HG03378 (cell line): ENCODE data around the gene FOXO3.

Source experiments
- ATAC-seq: cut with Tn5 transposase; IDR thresholded peaks from one replicate; pipeline ENCODE4 v1.9.1; 2021; ENCODE audit warnings: mild to moderate bottlenecking, moderate library complexity; ENCODE audit not compliant: unreplicated experiment

The FOXO3 gene

GRCh38 chr6:108594151-108594550 is 33.4 kb downstream of the FOXO3 start:
- no peak for ATAC-seq

- no peak for ATAC-seq
Observed at GRCh38 chr6:108594640-108595039, 33.9 kb downstream of the FOXO3 start.

DNA sequence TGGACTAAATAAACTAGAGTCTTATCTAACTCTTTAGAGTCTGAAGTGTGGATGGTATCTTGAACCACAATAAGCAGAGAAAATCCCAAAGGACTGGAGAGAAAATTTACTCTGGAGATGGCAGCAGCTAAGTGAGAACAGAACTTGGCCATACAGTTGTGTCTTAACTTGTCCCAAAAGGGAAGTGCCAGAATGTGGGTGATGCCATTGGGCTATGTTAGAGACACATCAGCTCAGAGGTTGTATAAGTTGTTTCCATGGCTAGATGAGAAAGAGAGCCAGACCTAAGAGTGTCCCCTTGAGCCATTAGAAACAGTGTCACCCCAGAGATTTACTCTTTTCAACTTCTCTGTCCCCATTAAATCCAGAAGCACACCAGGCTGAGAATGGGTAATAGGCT is 36.2 kb downstream of the FOXO3 start:
- no peak for ATAC-seq

DNA sequence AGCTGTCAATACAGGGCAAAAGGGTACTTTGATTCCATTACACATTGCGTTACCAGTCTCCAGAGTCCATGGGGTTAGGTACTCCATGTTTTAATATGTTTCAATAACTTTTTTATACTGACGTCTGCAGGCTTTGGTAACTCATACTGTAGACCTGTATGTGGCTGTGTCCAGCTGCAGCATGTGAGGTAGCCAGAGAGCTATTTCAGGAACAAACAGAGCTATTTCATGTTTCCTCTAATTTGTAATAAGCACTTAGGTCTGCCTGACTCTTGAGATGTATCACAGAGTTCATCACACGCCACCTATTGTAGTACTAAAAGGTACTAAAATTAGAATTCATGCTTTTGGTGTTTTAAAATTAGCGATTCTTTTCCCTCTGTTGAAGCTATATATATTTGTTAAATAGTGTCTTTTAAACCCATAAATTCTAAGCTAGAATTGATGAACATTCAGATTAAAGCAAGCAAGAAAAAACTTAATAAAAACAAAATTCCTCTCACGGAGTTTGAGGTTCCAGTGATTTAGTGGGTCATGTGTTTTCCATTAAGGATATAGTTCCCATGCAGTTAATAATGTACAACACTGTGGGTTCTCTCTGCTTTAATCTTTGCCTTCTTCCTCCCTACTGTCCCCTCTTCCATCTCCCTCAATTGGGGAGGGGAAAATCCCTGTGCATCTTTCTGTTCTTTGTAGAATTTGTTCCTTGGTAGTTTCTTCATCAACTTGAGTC is 37.0 kb downstream of the FOXO3 start:
- no peak for ATAC-seq

DNA sequence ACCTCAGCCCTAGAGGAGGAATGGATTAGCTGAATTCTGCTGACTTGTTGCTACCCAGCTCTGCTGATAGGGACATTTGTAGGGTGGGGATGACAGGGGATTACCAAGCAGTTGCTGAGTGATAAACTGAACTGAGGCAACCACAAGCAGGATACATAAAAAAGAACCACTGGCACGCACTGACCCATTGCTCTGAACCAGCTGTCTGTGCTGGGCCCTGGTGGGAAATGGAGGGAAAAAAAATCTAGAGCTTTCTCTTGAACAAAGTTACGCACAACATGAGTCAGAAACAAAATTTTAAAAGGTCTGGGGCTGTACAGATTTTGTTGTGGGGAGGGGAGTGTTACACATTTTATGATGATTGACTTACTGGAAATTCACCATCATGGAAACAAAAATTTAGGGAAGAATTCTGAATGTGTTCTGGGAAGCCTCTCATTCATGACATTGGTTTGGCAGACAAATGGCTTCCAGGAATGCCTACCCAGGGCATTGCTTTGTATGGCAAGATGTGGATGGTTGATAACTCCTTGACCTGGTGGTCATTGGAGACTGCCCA is 37.7 kb downstream of the FOXO3 start:
- peak; percentile 86 for ATAC-seq

DNA sequence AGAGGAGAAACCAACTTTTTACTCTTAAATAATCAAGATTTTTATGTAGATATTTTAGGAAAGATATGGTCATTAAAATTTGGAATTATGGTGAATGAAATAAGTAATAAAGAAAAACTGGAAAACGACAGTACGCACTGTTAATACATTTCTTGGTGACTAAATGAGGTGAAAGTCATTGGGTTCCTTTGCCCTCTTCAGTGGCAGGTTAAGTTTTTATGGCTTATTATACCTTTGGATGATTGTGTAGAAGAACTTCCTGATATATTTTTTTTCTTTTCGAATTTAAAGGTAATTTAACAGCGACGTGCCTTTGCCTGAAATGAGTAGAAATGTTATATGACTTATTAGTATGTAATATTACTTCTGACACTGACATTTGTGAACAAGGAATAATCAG is 43.4 kb downstream of the FOXO3 start:
- no peak for ATAC-seq

- no peak for ATAC-seq
Observed at GRCh38 chr6:108606250-108606690, 45.6 kb downstream of the FOXO3 start.

GRCh38 chr6:108608453-108609275 is 47.9 kb downstream of the FOXO3 start:
- no peak for ATAC-seq

DNA sequence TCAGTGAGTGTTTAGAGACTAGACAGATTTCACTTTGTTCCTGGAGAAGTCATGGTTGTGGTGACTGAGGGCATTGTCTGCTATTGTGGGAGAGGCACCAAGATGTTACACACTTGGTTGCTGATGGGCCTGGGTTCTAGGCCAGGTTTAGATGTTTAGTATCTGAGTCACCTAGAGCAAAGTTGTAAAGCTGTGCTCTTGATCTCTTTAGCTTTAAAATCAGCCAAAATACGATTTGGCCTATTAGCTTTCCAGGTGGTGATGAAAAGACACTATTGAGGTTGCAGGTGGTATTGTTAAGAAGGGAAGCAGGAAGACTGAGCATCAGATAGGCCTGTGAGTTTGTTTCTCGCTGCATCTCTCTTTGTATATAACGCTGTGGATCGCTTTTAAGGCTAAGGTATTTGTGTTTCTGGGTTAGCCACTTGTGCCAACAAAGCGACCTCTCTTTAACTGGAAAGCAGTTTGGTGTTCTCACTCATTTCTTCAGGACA is 48.6 kb downstream of the FOXO3 start:
- no peak for ATAC-seq

GRCh38 chr6:108610270-108610839 is 49.6 kb downstream of the FOXO3 start:
- no peak for ATAC-seq

DNA sequence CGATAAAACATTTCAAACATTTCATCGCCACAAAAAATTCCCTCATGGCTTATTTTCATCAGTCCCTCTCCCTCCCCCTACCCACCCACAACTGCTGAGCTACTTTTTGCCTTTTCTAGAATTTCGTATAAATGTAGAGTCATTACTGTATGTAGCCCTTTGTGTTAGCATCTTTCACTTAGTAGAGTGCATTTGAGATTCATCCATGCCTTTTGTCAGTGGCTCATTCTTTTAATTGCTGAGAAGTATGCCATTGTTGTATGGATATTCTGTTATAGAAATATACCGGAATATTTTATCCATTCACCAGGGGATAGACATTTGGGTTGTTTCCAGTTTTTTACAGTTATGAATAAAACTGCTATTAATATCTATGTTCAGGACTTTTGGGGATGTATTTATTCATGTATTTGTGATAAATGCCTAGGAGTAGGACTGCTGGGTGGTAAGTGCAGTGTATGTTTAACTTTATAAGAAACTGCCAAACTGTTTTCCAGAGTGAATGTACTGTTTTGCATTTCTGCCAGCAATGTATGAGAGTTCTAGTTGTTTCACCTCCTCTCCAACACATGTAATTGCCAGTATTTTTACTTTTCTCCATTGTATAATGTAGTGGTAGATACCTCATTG is 50.4 kb downstream of the FOXO3 start:
- no peak for ATAC-seq

DNA sequence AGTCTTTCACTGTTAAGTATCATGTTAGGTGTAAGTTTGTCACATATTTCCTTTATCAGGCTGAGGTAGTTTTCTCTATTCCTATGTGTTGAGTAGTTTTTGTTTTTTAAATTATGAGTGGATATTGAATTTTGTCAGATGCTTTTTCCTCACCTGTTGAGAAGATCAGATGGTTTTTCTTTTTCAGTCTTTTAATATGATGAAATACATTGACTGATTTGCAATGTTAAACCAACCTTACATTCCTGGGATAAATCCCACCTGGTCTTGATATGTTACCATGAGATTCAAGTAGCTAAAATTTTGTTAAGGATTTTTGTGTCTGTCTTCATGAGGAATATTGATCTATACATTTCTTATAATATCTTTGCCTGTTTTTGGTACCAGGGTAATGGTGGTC is 52.1 kb downstream of the FOXO3 start:
- ATAC-seq = no peak

GRCh38 chr6:108616544-108616943 is 55.8 kb downstream of the FOXO3 start:
- no peak for ATAC-seq

GRCh38 chr6:108616973-108617372 is 56.3 kb downstream of the FOXO3 start:
- ATAC-seq = no peak

DNA sequence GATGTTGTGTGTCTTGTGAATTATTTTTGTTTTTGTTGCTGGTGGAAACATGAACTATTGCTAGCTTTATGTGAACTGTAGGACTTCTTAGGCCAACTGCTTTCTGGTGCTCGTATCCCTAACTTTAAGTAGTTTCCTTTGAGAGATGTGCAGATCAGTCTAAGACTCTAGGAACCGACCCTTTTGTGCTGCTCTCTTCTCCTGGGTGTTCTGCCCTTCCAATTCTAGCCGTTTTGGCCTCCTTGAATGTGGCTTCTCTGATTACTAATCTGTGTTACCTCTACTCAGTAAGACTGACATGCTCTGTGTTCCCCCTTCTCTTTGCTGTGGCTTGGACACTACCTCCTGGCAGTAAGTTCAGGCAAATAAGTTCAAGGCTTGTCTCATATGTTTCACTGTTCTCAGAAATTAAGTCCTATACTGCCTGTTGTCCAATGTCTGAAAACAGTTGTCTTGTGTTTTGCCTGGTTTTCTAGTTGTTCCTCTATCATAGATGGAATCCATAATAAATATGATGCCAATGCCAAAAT is 58.0 kb downstream of the FOXO3 start:
- ATAC-seq = no peak

DNA sequence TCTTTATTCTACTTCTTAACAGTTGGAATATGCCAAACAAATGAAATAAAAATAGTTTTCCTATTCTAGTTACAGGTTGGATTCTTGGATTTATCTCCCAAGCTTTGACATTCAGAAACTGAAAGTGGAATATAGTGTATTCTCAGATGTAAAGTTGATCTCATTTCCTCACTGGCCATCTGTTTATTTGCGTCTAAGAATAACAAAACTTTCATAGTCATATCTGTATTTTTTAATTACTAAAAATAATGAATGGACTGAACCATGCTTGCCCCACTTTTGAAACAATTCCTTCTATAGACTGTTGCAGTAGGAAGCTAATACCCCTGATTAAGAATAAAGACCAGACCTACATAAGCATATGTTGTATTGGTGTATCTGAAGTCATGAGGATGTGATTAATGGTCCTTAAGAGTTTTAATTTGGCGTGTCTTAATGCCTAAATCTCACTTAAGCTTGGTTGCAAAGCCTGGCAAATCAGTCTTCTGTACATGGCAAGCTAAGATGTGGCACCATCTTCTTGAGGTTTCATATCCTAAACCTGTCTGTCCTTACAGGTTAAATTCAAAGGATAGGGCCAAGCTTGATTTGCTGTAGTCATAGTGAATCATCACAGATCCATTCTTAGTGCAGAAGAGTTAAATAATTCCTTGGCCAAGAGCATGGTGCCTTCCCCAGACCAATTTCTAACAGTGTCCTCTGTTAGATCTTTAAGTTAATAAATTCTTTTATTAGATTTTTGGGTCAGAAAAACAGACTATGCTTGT is 58.9 kb downstream of the FOXO3 start:
- no peak for ATAC-seq

DNA sequence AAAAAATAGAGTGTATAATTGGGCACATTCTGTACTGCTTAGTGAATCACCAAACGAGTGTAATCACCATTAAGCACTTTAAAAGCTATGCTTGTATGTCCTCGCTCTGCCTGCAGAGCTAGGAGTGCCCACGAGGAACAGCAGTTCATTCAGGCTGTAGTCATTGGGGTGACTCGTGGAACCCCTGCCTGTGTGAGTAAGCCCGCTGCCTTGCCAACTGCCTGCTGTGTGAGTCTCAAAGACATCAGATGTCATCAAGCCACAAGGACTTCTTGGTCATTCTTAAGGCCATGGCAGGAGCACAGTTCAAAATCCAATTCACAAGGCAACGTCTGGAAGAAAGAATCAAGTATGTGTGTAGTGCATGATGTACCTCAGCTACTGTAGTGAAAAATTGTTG is 60.4 kb downstream of the FOXO3 start:
- ATAC-seq = no peak

- no peak for ATAC-seq
Observed at GRCh38 chr6:108622641-108623298, 62.1 kb downstream of the FOXO3 start.

GRCh38 chr6:108623995-108624394 is 63.3 kb downstream of the FOXO3 start:
- no peak for ATAC-seq
